OCI-LY1 (cell line): ENCODE results near the gene LHX1.

Experiments used
- EZH2 ChIP-seq: fragments of 200-600 bp; sonication (generic), shearing (Covaris generic); IDR thresholded peaks from 2 replicates; pipeline ENCODE4 v1.8.0; 2017; ENCODE audit warnings: borderline replicate concordance, mixed run types, mild to moderate bottlenecking, antibody characterized with exemption, low read length, moderate library complexity, mixed read lengths
- TF ChIP-seq, protein P1 (sequence below): fragments of 200-600 bp; sonication (generic), shearing (Covaris generic); IDR thresholded peaks from 2 replicates; pipeline ENCODE4 v1.5.1; 2017; ENCODE audit warnings: mild to moderate bottlenecking, antibody characterized with exemption, low read length, moderate library complexity, mixed read lengths

DNA sequence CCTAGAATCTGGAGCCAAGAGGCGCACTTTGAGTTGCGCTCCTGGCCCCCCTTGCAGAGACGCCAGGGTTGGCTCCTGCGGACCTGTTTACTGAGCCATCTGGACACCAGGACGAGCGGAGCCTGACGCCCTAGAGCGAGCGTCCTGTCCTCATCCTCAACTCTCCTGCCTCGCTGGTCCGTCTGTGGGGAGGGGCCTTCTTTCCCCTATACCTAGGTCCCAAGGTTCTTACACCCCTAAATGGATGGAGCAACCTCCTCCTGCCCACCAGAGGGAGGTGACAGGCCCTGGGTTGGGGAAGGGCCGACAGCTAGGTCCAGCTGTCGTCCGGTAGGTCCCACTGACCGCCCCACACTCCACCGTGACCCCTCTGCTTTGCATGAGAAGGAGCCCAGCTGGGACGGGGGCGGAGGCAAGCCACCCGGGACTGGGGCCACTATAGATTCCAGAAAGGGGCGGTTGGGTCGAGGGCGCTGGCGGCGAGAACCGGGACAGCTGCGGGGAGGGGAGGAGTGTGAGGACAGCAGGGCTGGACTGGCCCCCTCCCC, 3.1 kb upstream of the LHX1 start:
- TF ChIP-seq, protein P1, sequence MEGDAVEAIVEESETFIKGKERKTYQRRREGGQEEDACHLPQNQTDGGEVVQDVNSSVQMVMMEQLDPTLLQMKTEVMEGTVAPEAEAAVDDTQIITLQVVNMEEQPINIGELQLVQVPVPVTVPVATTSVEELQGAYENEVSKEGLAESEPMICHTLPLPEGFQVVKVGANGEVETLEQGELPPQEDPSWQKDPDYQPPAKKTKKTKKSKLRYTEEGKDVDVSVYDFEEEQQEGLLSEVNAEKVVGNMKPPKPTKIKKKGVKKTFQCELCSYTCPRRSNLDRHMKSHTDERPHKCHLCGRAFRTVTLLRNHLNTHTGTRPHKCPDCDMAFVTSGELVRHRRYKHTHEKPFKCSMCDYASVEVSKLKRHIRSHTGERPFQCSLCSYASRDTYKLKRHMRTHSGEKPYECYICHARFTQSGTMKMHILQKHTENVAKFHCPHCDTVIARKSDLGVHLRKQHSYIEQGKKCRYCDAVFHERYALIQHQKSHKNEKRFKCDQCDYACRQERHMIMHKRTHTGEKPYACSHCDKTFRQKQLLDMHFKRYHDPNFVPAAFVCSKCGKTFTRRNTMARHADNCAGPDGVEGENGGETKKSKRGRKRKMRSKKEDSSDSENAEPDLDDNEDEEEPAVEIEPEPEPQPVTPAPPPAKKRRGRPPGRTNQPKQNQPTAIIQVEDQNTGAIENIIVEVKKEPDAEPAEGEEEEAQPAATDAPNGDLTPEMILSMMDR: no peak
- TF ChIP-seq EZH2: no peak
